NCI-H1105 (cell line): ENCODE results near the gene COL4A1.
"Not testable (repeated sequence)": the region's sequence is repeated elsewhere in the genome, so short reads cannot be mapped to it uniquely, and the experiment has no call there.

Experiments used
- DNase-seq: peaks from one replicate; lab custom pipeline; 2025; lab: John Stamatoyannopoulos, UW

The COL4A1 gene

GRCh38 chr13:110323172-110323891 is 16.4 kb upstream of the COL4A1 start:
- DNase-seq, result no peak

DNA sequence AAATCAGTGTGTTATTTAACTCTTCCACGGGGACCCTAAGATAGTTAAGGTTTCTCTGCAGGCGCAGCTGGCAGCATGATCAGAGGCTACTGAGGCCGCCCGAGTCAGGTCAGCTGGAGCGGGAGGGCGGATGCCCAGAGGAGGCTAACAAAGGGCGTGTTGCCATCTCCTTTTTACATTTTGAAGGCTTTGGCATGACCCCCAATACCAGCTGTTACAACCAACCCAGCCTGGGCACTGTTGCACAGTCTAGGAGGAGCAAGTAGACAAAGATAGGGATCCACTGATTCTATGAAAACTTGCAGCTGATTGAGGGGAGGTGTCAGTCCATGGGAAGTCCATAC is 15.8 kb upstream of the COL4A1 start:
- DNase-seq, result no peak

GRCh38 chr13:110322126-110322827 is 15.3 kb upstream of the COL4A1 start:
- no peak for DNase-seq

- not testable (repeated sequence) for DNase-seq
Observed at GRCh38 chr13:110321573-110321972, 14.6 kb upstream of the COL4A1 start.

DNA sequence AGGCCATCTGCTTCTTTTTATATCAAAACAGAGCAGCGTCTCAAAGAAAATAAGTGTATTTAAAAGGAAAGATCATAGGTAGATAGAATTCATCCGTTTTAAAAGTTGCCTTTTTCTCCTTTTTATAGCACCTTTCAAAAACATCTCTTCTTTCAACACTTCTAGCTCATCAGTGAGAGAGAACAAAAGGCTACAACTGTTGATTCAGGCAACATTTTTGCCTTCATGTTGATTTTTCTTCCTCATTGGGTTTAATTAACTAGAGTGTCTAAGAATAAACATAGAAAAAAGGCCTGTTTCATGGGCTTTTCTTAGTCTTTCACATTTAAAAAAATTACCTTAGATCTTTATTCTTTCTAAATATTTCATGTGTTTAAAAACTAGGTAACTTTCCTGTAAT is 13.7 kb upstream of the COL4A1 start:
- no peak for DNase-seq

GRCh38 chr13:110319774-110320509 is 13.0 kb upstream of the COL4A1 start:
- no peak for DNase-seq

GRCh38 chr13:110319397-110319773 is 12.4 kb upstream of the COL4A1 start:
- DNase-seq, result no peak

DNA sequence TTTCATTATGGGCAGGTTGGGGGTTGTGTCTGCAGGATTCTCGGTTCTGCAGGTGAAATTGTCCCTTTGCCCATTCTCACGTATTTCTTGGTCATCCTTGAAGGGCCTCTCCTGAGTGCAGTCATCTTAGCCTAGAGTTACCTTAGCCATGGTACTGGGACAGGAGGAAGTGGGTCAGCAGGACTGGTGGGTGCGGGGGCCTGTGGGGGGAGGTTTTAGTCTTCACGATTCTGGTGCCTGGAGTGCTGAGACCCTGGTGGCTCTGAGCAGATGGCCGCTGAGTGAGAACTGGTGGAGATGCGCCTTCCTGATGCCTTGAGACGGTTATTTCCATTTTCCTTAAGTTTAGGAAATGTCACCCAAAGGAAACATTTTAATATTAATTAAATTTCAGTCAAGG is 12.0 kb upstream of the COL4A1 start:
- no peak for DNase-seq

DNA sequence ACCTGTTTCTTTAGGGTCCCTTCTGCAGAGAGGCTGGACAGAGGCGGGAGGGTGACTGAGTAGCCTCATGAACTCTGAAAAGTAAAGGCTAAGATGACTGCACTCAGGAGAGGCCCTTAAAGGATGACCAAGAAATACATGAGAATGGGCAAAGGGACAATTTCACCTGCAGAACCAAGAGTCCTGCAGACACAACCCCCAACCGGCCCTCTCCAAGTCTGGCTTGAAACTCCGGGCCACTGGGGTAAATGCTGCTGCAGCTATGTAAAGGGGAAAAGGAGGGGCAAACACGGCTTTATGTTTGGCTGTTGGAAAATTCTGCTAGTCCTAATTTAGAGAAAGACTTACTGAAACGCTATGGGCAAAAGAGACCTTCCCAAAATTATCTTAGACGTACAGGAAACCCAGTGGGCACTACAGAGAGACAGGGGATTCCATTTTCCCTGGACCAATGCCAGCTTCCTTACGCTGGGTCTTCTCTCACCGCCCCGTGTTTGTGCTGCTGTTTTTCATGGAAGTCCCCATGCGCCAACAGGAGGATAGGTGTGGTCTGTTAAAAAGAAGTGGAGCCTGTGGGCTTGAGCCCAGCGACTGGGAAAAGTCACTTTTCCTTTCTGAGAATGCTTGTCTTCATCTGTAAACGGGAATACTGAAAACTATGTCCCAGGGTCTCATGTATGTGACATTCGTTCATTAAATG is 10.7 kb upstream of the COL4A1 start:
- DNase-seq, result no peak

GRCh38 chr13:110317093-110317492 is 10.1 kb upstream of the COL4A1 start:
- no peak for DNase-seq

- DNase-seq, result no peak
Observed at GRCh38 chr13:110316196-110316595, 9.2 kb upstream of the COL4A1 start.

- no peak for DNase-seq
Observed at GRCh38 chr13:110314516-110315245, 7.7 kb upstream of the COL4A1 start.

GRCh38 chr13:110313733-110314132 is 6.8 kb upstream of the COL4A1 start:
- not testable (repeated sequence) for DNase-seq

DNA sequence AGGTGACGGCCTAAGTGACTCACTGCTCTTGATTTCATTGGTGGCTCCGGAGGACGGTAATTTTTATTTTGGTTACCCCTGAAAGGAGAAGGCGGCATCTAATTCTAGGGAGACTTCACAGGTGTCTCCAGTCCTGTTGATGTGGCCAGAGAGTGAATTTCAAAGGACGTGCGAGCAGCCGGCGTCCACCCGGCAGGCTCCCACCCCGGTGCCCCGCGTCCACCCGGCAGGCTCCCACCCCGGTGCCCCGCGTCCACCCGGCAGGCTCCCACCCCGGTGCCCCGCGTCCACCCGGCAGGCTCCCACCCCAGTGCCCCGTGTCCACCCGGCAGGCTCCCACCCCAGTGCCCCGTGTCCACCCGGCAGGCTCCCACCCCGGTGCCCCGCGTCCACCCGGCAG is 6.3 kb upstream of the COL4A1 start:
- DNase-seq, result not testable (repeated sequence)

- DNase-seq, result no peak
Observed at GRCh38 chr13:110312339-110313031, 5.5 kb upstream of the COL4A1 start.

- DNase-seq, result no peak
Observed at GRCh38 chr13:110311443-110312338, 4.7 kb upstream of the COL4A1 start.

DNA sequence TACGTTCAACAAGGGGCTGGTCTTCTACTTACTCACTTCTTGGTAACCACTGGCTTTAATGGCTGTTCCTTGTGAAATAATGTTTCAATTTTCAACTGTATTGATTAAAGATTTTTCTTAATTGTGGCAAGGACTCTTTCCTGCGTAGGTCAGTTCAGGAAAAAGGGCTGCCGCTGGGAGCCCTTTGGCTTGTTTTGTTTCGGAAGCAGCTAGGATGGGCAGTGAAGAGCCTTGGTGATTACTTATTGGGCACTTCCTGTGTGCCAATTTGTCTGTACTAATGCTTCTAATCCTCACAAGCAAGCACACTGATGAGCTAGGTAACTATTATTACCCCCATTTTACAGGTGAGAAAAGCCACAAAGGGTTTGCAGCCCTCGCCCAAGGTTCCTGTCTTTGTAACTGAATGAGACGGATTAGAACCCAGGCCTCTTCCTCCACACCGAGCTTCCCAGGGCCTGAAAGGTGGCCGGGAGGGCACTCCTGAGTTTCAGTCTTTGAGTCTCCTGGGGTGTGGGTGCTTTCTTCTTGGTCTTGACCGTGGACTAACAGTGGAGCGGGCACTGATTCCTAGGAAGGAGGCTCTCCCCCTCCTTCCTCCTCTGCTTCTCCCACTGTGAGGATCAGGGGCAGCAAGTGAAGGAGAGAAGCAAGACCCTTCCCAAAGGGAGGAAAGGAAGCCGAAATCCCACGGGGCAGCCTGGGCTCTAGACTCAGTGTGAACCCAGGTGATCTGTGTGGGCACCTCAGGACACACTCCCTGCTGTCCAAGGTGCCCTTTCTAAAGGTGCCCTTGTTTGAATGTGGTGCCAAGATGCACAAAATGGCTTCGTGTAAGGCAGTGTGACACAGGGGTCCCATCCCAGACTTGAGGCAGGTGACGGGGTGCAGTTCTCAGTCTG is 3.8 kb upstream of the COL4A1 start:
- DNase-seq, result no peak

- DNase-seq, result no peak
Observed at GRCh38 chr13:110309661-110310524, 2.9 kb upstream of the COL4A1 start.
